ENCODE results near the gene SFRP2. TPM values are rescaled to one million over a fixed set of nuclear protein-coding genes. Genes with fewer than 3 reads are reported as not detected.

Gene SFRP2
- not detected for polyA plus RNA-seq (ENCODE audit: low read depth in 6 of 6)

- DNase-seq = no peak
- peak within 1 kb of the TSS; percentile 78 to 91 (median 86) for H3K4me3 Mint-ChIP-seq
- H3K27ac Mint-ChIP-seq = peak within 1 kb of the TSS in 2 of 6 donors; percentile 39 to 83
- ATAC-seq (ENCODE audit: low read depth in 2 of 2) = peak in 1 of 2 donors; percentile 27
- no peaks in the 10 kb centered on the region for H3K9me3 Mint-ChIP-seq
- peaks cover 0 to 7% of the 10 kb centered on the region in 2 donors for H3K36me3 Mint-ChIP-seq
- H3K4me1 Mint-ChIP-seq = peaks cover 31 to 53% (median 50%) of the 10 kb centered on the region in 3 donors
- peaks cover 79 to 93% (median 89%) of the 10 kb centered on the region in 3 donors for H3K27me3 Mint-ChIP-seq
Observed at GRCh38 chr4:153788413-153789276, at the start of gene SFRP2. Gene SFRP2 (minus strand): TSS chr4:153789083. CDS start chr4:153788835, 248 bp downstream.

GRCh38 chr4:153838564-153838963 lies 49.7 kb upstream of the SFRP2 start:
- H3K27ac Mint-ChIP-seq = no peak overlapping the region
- H3K4me3 Mint-ChIP-seq = no peak overlapping the region
- H3K36me3 Mint-ChIP-seq = no peaks in the 10 kb centered on the region
- peaks cover 0 to 12% (median 3%) of the 10 kb centered on the region in 7 donors for H3K9me3 Mint-ChIP-seq
- ATAC-seq (ENCODE audit: low read depth in 2 of 2) (no peak), DNase-seq (no peak)
- H3K27me3 Mint-ChIP-seq = peaks cover 0 to 5% (median 0%) of the 10 kb centered on the region in 3 donors
- no peaks in the 10 kb centered on the region for H3K4me1 Mint-ChIP-seq

- ATAC-seq (ENCODE audit: low read depth in 2 of 2) = no peak
- H3K27ac Mint-ChIP-seq = no peak overlapping the region
Observed at GRCh38 chr4:153834901-153835300, 46.0 kb upstream of the SFRP2 start.

GRCh38 chr4:153832720-153833287 lies 43.9 kb upstream of the SFRP2 start:
- peaks cover 0 to 5% of the 10 kb centered on the region in 2 donors for H3K36me3 Mint-ChIP-seq
- H3K9me3 Mint-ChIP-seq = peaks cover 0 to 5% (median 3%) of the 10 kb centered on the region in 7 donors
- H3K4me3 Mint-ChIP-seq = no peak overlapping the region
- H3K4me1 Mint-ChIP-seq = no peaks in the 10 kb centered on the region
- ATAC-seq (ENCODE audit: low read depth in 2 of 2) = no peak
- H3K27ac Mint-ChIP-seq = no peak overlapping the region
- H3K27me3 Mint-ChIP-seq = peaks cover 12 to 26% (median 19%) of the 10 kb centered on the region in 3 donors
- DNase-seq = no peak

More at GRCh38 chr4:153834901-153835300, 46.0 kb upstream of the SFRP2 start:
- H3K36me3 Mint-ChIP-seq = no peaks in the 10 kb centered on the region
- no peak for DNase-seq
- H3K27me3 Mint-ChIP-seq = peaks cover 11 to 12% (median 12%) of the 10 kb centered on the region in 3 donors
- no peaks in the 10 kb centered on the region for H3K4me1 Mint-ChIP-seq
- H3K4me3 Mint-ChIP-seq = no peak overlapping the region
- H3K9me3 Mint-ChIP-seq = peaks cover 0 to 5% (median 0%) of the 10 kb centered on the region in 7 donors

GRCh38 chr4:153832054-153832453 lies 43.2 kb upstream of the SFRP2 start:
- DNase-seq = no peak
- peaks cover 0 to 5% (median 3%) of the 10 kb centered on the region in 7 donors for H3K9me3 Mint-ChIP-seq
- H3K4me1 Mint-ChIP-seq = no peaks in the 10 kb centered on the region
- no peak for ATAC-seq (ENCODE audit: low read depth in 2 of 2)
- H3K27ac Mint-ChIP-seq = no peak overlapping the region
- peaks cover 0 to 5% of the 10 kb centered on the region in 2 donors for H3K36me3 Mint-ChIP-seq
- H3K27me3 Mint-ChIP-seq = peaks cover 12 to 26% (median 22%) of the 10 kb centered on the region in 3 donors
- no peak overlapping the region for H3K4me3 Mint-ChIP-seq

GRCh38 chr4:153831245-153831644 lies 42.4 kb upstream of the SFRP2 start:
- Mint-ChIP-seq H3K4me1 (no peaks in the 10 kb centered on the region), H3K9me3 (peaks cover 0 to 5% (median 3%) of the 10 kb centered on the region in 7 donors), H3K27ac (no peak overlapping the region), H3K27me3 (peaks cover 15 to 30% (median 26%) of the 10 kb centered on the region in 3 donors), H3K36me3 (peaks cover 0 to 5% of the 10 kb centered on the region in 2 donors), H3K4me3 (no peak overlapping the region)
- DNase-seq (no peak), ATAC-seq (ENCODE audit: low read depth in 2 of 2) (no peak)

GRCh38 chr4:153825691-153826090 lies 36.8 kb upstream of the SFRP2 start:
- ATAC-seq (ENCODE audit: low read depth in 2 of 2) (no peak), DNase-seq (no peak)
- peaks cover 0 to 6% (median 3%) of the 10 kb centered on the region in 7 donors for H3K9me3 Mint-ChIP-seq
- H3K4me1 Mint-ChIP-seq = no peaks in the 10 kb centered on the region
- H3K27ac Mint-ChIP-seq = no peak overlapping the region
- H3K36me3 Mint-ChIP-seq = peaks cover 0 to 5% of the 10 kb centered on the region in 2 donors
- peaks cover 28 to 44% (median 33%) of the 10 kb centered on the region in 3 donors for H3K27me3 Mint-ChIP-seq
- no peak overlapping the region for H3K4me3 Mint-ChIP-seq

- Mint-ChIP-seq H3K4me3 (no peak overlapping the region), H3K27ac (peak overlapping the region in 1 of 6 donors; percentile 8), H3K9me3 (peaks cover 0 to 9% (median 4%) of the 10 kb centered on the region in 7 donors), H3K36me3 (peaks cover 0 to 5% of the 10 kb centered on the region in 2 donors), H3K4me1 (no peaks in the 10 kb centered on the region), H3K27me3 (peaks cover 27 to 38% (median 29%) of the 10 kb centered on the region in 3 donors)
- ATAC-seq (ENCODE audit: low read depth in 2 of 2) (no peak), DNase-seq (no peak)
Observed at GRCh38 chr4:153825126-153825525, 36.2 kb upstream of the SFRP2 start.

- Mint-ChIP-seq H3K9me3 (peaks cover 0 to 15% (median 4%) of the 10 kb centered on the region in 7 donors), H3K4me3 (no peak overlapping the region), H3K4me1 (no peaks in the 10 kb centered on the region), H3K36me3 (peaks cover 0 to 4% of the 10 kb centered on the region in 2 donors), H3K27ac (no peak overlapping the region), H3K27me3 (peaks cover 24 to 41% (median 32%) of the 10 kb centered on the region in 3 donors)
- DNase-seq (no peak), ATAC-seq (ENCODE audit: low read depth in 2 of 2) (no peak)
Observed at GRCh38 chr4:153824501-153824900, 35.6 kb upstream of the SFRP2 start.

- Mint-ChIP-seq H3K36me3 (no peaks in the 10 kb centered on the region), H3K9me3 (peaks cover 0 to 21% (median 5%) of the 10 kb centered on the region in 7 donors), H3K4me3 (no peak overlapping the region), H3K27ac (no peak overlapping the region), H3K4me1 (no peaks in the 10 kb centered on the region), H3K27me3 (peaks cover 14 to 46% (median 32%) of the 10 kb centered on the region in 3 donors)
- DNase-seq (no peak), ATAC-seq (ENCODE audit: low read depth in 2 of 2) (no peak)
Observed at GRCh38 chr4:153823483-153823882, 34.6 kb upstream of the SFRP2 start.

GRCh38 chr4:153822316-153822715 lies 33.4 kb upstream of the SFRP2 start:
- Mint-ChIP-seq H3K4me1 (no peaks in the 10 kb centered on the region), H3K4me3 (no peak overlapping the region), H3K27ac (no peak overlapping the region), H3K27me3 (peaks cover 25 to 56% (median 39%) of the 10 kb centered on the region in 3 donors), H3K9me3 (peaks cover 0 to 21% (median 5%) of the 10 kb centered on the region in 7 donors), H3K36me3 (no peaks in the 10 kb centered on the region)
- DNase-seq (no peak), ATAC-seq (ENCODE audit: low read depth in 2 of 2) (no peak)

GRCh38 chr4:153817466-153817865 lies 28.6 kb upstream of the SFRP2 start:
- no peak overlapping the region for H3K27ac Mint-ChIP-seq
- DNase-seq (no peak), ATAC-seq (ENCODE audit: low read depth in 2 of 2) (no peak)
- peaks cover 0 to 21% (median 5%) of the 10 kb centered on the region in 7 donors for H3K9me3 Mint-ChIP-seq
- no peaks in the 10 kb centered on the region for H3K4me1 Mint-ChIP-seq
- no peaks in the 10 kb centered on the region for H3K36me3 Mint-ChIP-seq
- peaks cover 35 to 53% (median 51%) of the 10 kb centered on the region in 3 donors for H3K27me3 Mint-ChIP-seq
- H3K4me3 Mint-ChIP-seq = no peak overlapping the region

- no peak for ATAC-seq (ENCODE audit: low read depth in 2 of 2)
- no peak overlapping the region for H3K27ac Mint-ChIP-seq
- peaks cover 35 to 51% (median 48%) of the 10 kb centered on the region in 3 donors for H3K27me3 Mint-ChIP-seq
- no peaks in the 10 kb centered on the region for H3K36me3 Mint-ChIP-seq
- H3K9me3 Mint-ChIP-seq = peaks cover 0 to 21% (median 5%) of the 10 kb centered on the region in 7 donors
- no peak overlapping the region for H3K4me3 Mint-ChIP-seq
- H3K4me1 Mint-ChIP-seq = no peaks in the 10 kb centered on the region
- no peak for DNase-seq
Observed at GRCh38 chr4:153816542-153816941, 27.7 kb upstream of the SFRP2 start.
